ENCODE results near the gene VSIG10L. TPM values are rescaled to one million over a fixed set of nuclear protein-coding genes. Genes with fewer than 3 reads are reported as not detected.

VSIG10L gene
- total RNA-seq, 1 donor from 2014 or later, result 0.92 TPM

- no peak overlapping the region for H3K4me3 ChIP-seq (ENCODE audit: low read depth, low read length)
- no peak for TF ChIP-seq CTCF (conservative IDR thresholded peaks at IDR 0.05; ENCODE audit: low read depth, low read length)
- no peak for DNase-seq (ENCODE audit: low read depth)
Measured at GRCh38 chr19:51370230-51370629, 28.3 kb upstream of the VSIG10L start.

GRCh38 chr19:51368366-51369282 is 26.7 kb upstream of the VSIG10L start, which contains the start of gene CLDND2:
Gene CLDND2, minus strand, starts transcription at chr19:51369003. Its CDS starts 426 bp downstream, at chr19:51368577.
- H3K4me3 ChIP-seq (ENCODE audit: low read depth, low read length), result peak within 1 kb of the TSS; percentile 96
- no peak for DNase-seq (ENCODE audit: low read depth)
- no peak for TF ChIP-seq CTCF (conservative IDR thresholded peaks at IDR 0.05; ENCODE audit: low read depth, low read length)

- peak; percentile 64 for DNase-seq (ENCODE audit: low read depth)
- no peak for TF ChIP-seq CTCF (conservative IDR thresholded peaks at IDR 0.05; ENCODE audit: low read depth, low read length)
- peak overlapping the region; percentile 96 for H3K4me3 ChIP-seq (ENCODE audit: low read depth, low read length)
Measured at GRCh38 chr19:51367565-51368365, 25.8 kb upstream of the VSIG10L start.

GRCh38 chr19:51367255-51367564 is 25.3 kb upstream of the VSIG10L start:
- peak overlapping the region; percentile 96 for H3K4me3 ChIP-seq (ENCODE audit: low read depth, low read length)
- TF ChIP-seq CTCF (conservative IDR thresholded peaks at IDR 0.05; ENCODE audit: low read depth, low read length), result no peak
- no peak for DNase-seq (ENCODE audit: low read depth)

- TF ChIP-seq CTCF (conservative IDR thresholded peaks at IDR 0.05; ENCODE audit: low read depth, low read length), result no peak
- DNase-seq (ENCODE audit: low read depth), result peak; percentile 76
- H3K4me3 ChIP-seq (ENCODE audit: low read depth, low read length), result peak overlapping the region; percentile 96
Measured at GRCh38 chr19:51366389-51367254, 24.7 kb upstream of the VSIG10L start.

- peak within 1 kb of the TSS; percentile 96 for H3K4me3 ChIP-seq (ENCODE audit: low read depth, low read length)
- DNase-seq (ENCODE audit: low read depth), result no peak
- TF ChIP-seq CTCF (conservative IDR thresholded peaks at IDR 0.05; ENCODE audit: low read depth, low read length), result peak; percentile 0
Measured at GRCh38 chr19:51365965-51366388, 24.0 kb upstream of the VSIG10L start, which contains the start of gene ETFB. Gene ETFB, minus strand, starts transcription at chr19:51366388. Its CDS starts 62 bp downstream, at chr19:51366326.

Data from epithelial cell of proximal tubule (primary cell).